Activated CD4-positive, alpha-beta T cell treated with anti-CD3 and anti-CD28 coated beads, Interleukin-10, Interleukin-2, amounts not matched to agents 100 ng/mL and 50 ng/mL, durations not matched to agents 16 hours and 8 hours (primary cell): Measurements from ENCODE around the gene NR0B2.
"Not testable (repeated sequence)": the region's sequence is repeated elsewhere in the genome, so short reads cannot be mapped to it uniquely, and the experiment has no call there.

Source experiments
- DNase-seq: peaks from one replicate; pipeline ENCODE4 v3.0.0-alpha.2; 2020

The NR0B2 gene

GRCh38 chr1:26888231-26888630, 25.5 kb downstream of the NR0B2 start:
- no peak for DNase-seq

GRCh38 chr1:26887125-26887524, 26.6 kb downstream of the NR0B2 start:
- DNase-seq, result peak; percentile 23

GRCh38 chr1:26882696-26883463, 30.9 kb downstream of the NR0B2 start:
- no peak for DNase-seq

- not testable (repeated sequence) for DNase-seq
Measured at GRCh38 chr1:26881611-26882010, 32.2 kb downstream of the NR0B2 start.

GRCh38 chr1:26879793-26880192, 34.0 kb downstream of the NR0B2 start:
- DNase-seq, result no peak

- no peak for DNase-seq
Measured at GRCh38 chr1:26877326-26877725, 36.4 kb downstream of the NR0B2 start.

GRCh38 chr1:26874896-26875295, 38.9 kb downstream of the NR0B2 start:
- no peak for DNase-seq

GRCh38 chr1:26873097-26873496, 40.7 kb downstream of the NR0B2 start:
- not testable (repeated sequence) for DNase-seq

GRCh38 chr1:26864610-26865480, 48.9 kb downstream of the NR0B2 start:
- peak; percentile 99 for DNase-seq

GRCh38 chr1:26863685-26864077, 50.1 kb downstream of the NR0B2 start:
- DNase-seq, result no peak

GRCh38 chr1:26862781-26863684, 50.7 kb downstream of the NR0B2 start, which contains the start of gene SFN:
TSS of gene SFN (plus strand) at chr1:26863149. CDS start at chr1:26863213, 64 bp downstream.
- DNase-seq, result peak; percentile 82

- no peak for DNase-seq
Measured at GRCh38 chr1:26861889-26862378, 51.8 kb downstream of the NR0B2 start.
